Endothelial cell of umbilical vein (primary cell): ENCODE results near the gene SPDYE6.

Experiments used
- EZH2 ChIP-seq: IDR thresholded peaks from 2 replicates; pipeline ENCODE4 v1.6.1; 2012; ENCODE audit warnings: borderline replicate concordance, low read depth, mild to moderate bottlenecking, moderate library complexity, low read length, inconsistent platforms; ENCODE audit not compliant: severe bottlenecking
- FOS ChIP-seq: IDR thresholded peaks from 2 replicates; pipeline ENCODE4 v1.6.1; 2011; ENCODE audit warnings: mild to moderate bottlenecking, low read length, moderate library complexity, borderline replicate concordance; ENCODE audit not compliant: insufficient read depth
- GATA2 ChIP-seq: IDR thresholded peaks from 2 replicates; pipeline ENCODE4 v1.7.0; 2011; ENCODE audit warnings: low read depth, mild to moderate bottlenecking, moderate library complexity, mixed read lengths, low read length; ENCODE audit not compliant: insufficient read length, insufficient read depth
- MYC ChIP-seq: IDR thresholded peaks from one replicate; pipeline ENCODE4 v1.6.1; 2011; ENCODE audit warnings: mild to moderate bottlenecking, low read depth, low read length
- POLR2A ChIP-seq: IDR thresholded peaks from 2 replicates; pipeline ENCODE4 v1.6.1; 2012; ENCODE audit warnings: low read depth, mild to moderate bottlenecking, control low read depth, low read length
- POLR2AphosphoS5 ChIP-seq: IDR thresholded peaks from 2 replicates; pipeline ENCODE4 v1.6.1; 2012; ENCODE audit warnings: low read depth, mild to moderate bottlenecking, control low read depth, low read length, moderate library complexity; ENCODE audit not compliant: insufficient read depth
- TF ChIP-seq, protein P1 (sequence below), 2 donors: IDR thresholded peaks; 1 replicate in 1 of 2; 2 replicates in 1 of 2; pipeline ENCODE4 v1.5.1; 2011; ENCODE audit warnings: low read length in 2 of 2, mild to moderate bottlenecking in 2 of 2, moderate library complexity in 2 of 2, control low read depth in 1 of 2, inconsistent platforms in 1 of 2, low read depth in 1 of 2; ENCODE audit not compliant: insufficient read depth in 1 of 2; ENCODE audit errors: extremely low read depth in 1 of 2

DNA sequence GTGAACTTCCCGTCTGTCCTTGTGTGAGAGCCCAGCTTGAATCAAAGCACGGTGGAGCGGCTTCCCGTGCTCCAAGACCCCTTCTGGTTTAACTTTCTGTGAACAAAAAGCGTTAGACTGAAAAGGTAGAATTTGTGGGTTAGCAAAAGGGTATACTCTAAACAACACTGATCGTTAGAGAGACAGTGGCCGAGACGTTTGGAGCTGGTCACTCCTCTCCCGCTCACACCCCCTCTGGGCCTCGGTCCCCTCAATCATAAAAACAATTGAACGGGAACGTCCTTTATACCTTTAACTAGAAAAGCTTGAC lies 40.4 kb upstream of the SPDYE6 start:
- no peak for TF ChIP-seq POLR2A
- no peak for TF ChIP-seq EZH2
- TF ChIP-seq, protein P1, sequence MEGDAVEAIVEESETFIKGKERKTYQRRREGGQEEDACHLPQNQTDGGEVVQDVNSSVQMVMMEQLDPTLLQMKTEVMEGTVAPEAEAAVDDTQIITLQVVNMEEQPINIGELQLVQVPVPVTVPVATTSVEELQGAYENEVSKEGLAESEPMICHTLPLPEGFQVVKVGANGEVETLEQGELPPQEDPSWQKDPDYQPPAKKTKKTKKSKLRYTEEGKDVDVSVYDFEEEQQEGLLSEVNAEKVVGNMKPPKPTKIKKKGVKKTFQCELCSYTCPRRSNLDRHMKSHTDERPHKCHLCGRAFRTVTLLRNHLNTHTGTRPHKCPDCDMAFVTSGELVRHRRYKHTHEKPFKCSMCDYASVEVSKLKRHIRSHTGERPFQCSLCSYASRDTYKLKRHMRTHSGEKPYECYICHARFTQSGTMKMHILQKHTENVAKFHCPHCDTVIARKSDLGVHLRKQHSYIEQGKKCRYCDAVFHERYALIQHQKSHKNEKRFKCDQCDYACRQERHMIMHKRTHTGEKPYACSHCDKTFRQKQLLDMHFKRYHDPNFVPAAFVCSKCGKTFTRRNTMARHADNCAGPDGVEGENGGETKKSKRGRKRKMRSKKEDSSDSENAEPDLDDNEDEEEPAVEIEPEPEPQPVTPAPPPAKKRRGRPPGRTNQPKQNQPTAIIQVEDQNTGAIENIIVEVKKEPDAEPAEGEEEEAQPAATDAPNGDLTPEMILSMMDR (IDR thresholded peaks at IDR 0.05; ENCODE audit: extremely low read depth in 1 of 2, insufficient read depth in 1 of 2, low read depth in 1 of 2, low read length in 2 of 2), result no peak
- no peak for TF ChIP-seq MYC
- TF ChIP-seq GATA2, result no peak
- TF ChIP-seq FOS, result no peak
- no peak for TF ChIP-seq POLR2AphosphoS5
